Trophoblast cell (in vitro differentiated cells and primary cell): Measurements from ENCODE around the gene ATG12.

Source experiments
- DNase-seq, 2 donors: peaks; one replicate each; pipeline ENCODE4 v3.0.0-alpha.2; 2016
- H2AFZ ChIP-seq: 2 replicates; pipeline ENCODE4 v1.6.1; 2013; ENCODE audit warnings: low read length, moderate library complexity, mild to moderate bottlenecking; ENCODE audit not compliant: insufficient read depth, poor library complexity
- H2AK5ac ChIP-seq: 2 replicates; pipeline ENCODE4 v1.6.1; 2013; ENCODE audit warnings: mild to moderate bottlenecking, low read length
- H2BK120ac ChIP-seq: 2 replicates; pipeline ENCODE4 v1.6.1; 2013; ENCODE audit warnings: low read length, mild to moderate bottlenecking, moderate library complexity; ENCODE audit not compliant: insufficient read depth, poor library complexity
- H2BK12ac ChIP-seq: 2 replicates; pipeline ENCODE4 v1.6.1; 2013; ENCODE audit warnings: mild to moderate bottlenecking, low read length, moderate library complexity
- H2BK5ac ChIP-seq: 2 replicates; pipeline ENCODE4 v1.6.1; 2013; ENCODE audit warnings: low read length, low read depth, moderate library complexity, mild to moderate bottlenecking; ENCODE audit not compliant: poor library complexity
- H3K14ac ChIP-seq: 2 replicates; pipeline ENCODE4 v1.6.1; 2013; ENCODE audit warnings: mild to moderate bottlenecking, low read length
- H3K18ac ChIP-seq: 2 replicates; pipeline ENCODE4 v1.6.1; 2013; ENCODE audit warnings: mild to moderate bottlenecking, low read length
- H3K23ac ChIP-seq: 2 replicates; pipeline ENCODE4 v1.6.1; 2013; ENCODE audit warnings: low read length
- H3K27ac ChIP-seq: 2 replicates; pipeline ENCODE4 v1.5.1; 2013; ENCODE audit warnings: low read depth, mild to moderate bottlenecking, inconsistent platforms, low read length, moderate library complexity
- H3K27me3 ChIP-seq: 2 replicates; pipeline ENCODE4 v1.6.1; 2013; ENCODE audit warnings: inconsistent platforms, mild to moderate bottlenecking, low read length, moderate library complexity; ENCODE audit not compliant: insufficient read depth
- H3K36me3 ChIP-seq, 2 experiments: 1 replicate in 1 of 2; 2 replicates in 1 of 2; pipeline ENCODE4 v1.6.1; 2013; ENCODE audit warnings: low read length in 2 of 2, mild to moderate bottlenecking in 2 of 2, moderate library complexity in 1 of 2; ENCODE audit not compliant: insufficient read depth in 2 of 2, control insufficient read depth in 1 of 2
- H3K4ac ChIP-seq: 2 replicates; pipeline ENCODE4 v1.6.1; 2013; ENCODE audit warnings: low read depth, mild to moderate bottlenecking, low read length, moderate library complexity
- H3K4me1 ChIP-seq, 2 experiments: 1 replicate in 1 of 2; 2 replicates in 1 of 2; pipeline ENCODE4 v1.6.1; 2013; ENCODE audit warnings: low read length in 2 of 2, mild to moderate bottlenecking in 2 of 2, moderate library complexity in 1 of 2; ENCODE audit not compliant: insufficient read depth in 2 of 2, control insufficient read depth in 1 of 2
- H3K4me2 ChIP-seq: 2 replicates; pipeline ENCODE4 v1.6.1; 2013; ENCODE audit warnings: inconsistent platforms, mild to moderate bottlenecking, low read length, moderate library complexity
- H3K4me3 ChIP-seq: 2 replicates; pipeline ENCODE4 v1.5.1; 2013; ENCODE audit warnings: mild to moderate bottlenecking, low read depth, low read length, inconsistent platforms
- H3K79me1 ChIP-seq: one replicate; pipeline ENCODE4 v1.6.1; 2013; ENCODE audit warnings: low read length
- H3K79me2 ChIP-seq: 2 replicates; pipeline ENCODE4 v1.6.1; 2013; ENCODE audit warnings: low read length, mild to moderate bottlenecking; ENCODE audit not compliant: control insufficient read depth, insufficient read depth, poor library complexity
- H3K9ac ChIP-seq: 2 replicates; pipeline ENCODE4 v1.6.1; 2013; ENCODE audit warnings: mild to moderate bottlenecking, low read length
- H3K9me3 ChIP-seq: 2 replicates; pipeline ENCODE4 v1.6.1; 2013; ENCODE audit warnings: low read depth, mild to moderate bottlenecking, control low read depth, inconsistent platforms, low read length; ENCODE audit not compliant: insufficient read depth
- H4K12ac ChIP-seq: 2 replicates; pipeline ENCODE4 v1.6.1; 2013; ENCODE audit warnings: low read depth, mild to moderate bottlenecking, low read length, moderate library complexity
- H4K8ac ChIP-seq: 2 replicates; pipeline ENCODE4 v1.6.1; 2013; ENCODE audit warnings: low read depth, mild to moderate bottlenecking, low read length, moderate library complexity
- H4K91ac ChIP-seq: one replicate; pipeline ENCODE4 v1.6.1; 2013; ENCODE audit warnings: low read depth, mild to moderate bottlenecking, low read length, moderate library complexity
- WGBS: extraction: QIAGEN DNeasy Blood & Tissue Kit; methylation state at CpG from one replicate; pipeline ENCODE4 v1.1.7; 2013; ENCODE audit warnings: missing lambda C conversion rate; ENCODE audit not compliant: insufficient read length, insufficient coverage; ENCODE audit errors: extremely low coverage; 5-methylcytosine and 5-hydroxymethylcytosine counted together

ATG12 gene

GRCh38 chr5:115817386-115817785 is 24.0 kb downstream of the ATG12 start:
- Histone ChIP-seq H3K9ac (no peak overlapping the region), H3K79me2 (no peaks in the 10 kb centered on the region), H4K91ac (no peak overlapping the region), H3K79me1 (peaks cover 2% of the 10 kb centered on the region), H3K4me1 (peaks cover 0 to 3% of the 10 kb centered on the region in 2 experiments), H3K4me2 (no peak overlapping the region), H3K4me3 (no peak overlapping the region), H3K9me3 (no peaks in the 10 kb centered on the region), H3K18ac (no peak overlapping the region), H2AFZ (no peak overlapping the region), H2BK120ac (no peak overlapping the region), H3K27me3 (no peaks in the 10 kb centered on the region), H3K4ac (no peak overlapping the region), H4K12ac (no peak overlapping the region), H3K36me3 (no peaks in the 10 kb centered on the region), H3K27ac (no peak overlapping the region), H3K14ac (no peak overlapping the region), H4K8ac (no peak overlapping the region), H2BK12ac (no peak overlapping the region), H2BK5ac (no peak overlapping the region), H2AK5ac (no peak overlapping the region), H3K23ac (no peak overlapping the region)
- no CpG with 5 or more reads among the region's 7 CpGs for WGBS
- no peak for DNase-seq

GRCh38 chr5:115816226-115817081 is 24.9 kb downstream of the ATG12 start, which contains the start of gene CDO1:
TSS of gene CDO1 (minus strand) at chr5:115816659. CDS start at chr5:115816397, 262 bp downstream.
- WGBS = no CpG with 5 or more reads among the region's 69 CpGs
- Histone ChIP-seq H3K4me3 (peak within 1 kb of the TSS; percentile 78), H3K23ac (no peak within 1 kb of the TSS), H2AK5ac (no peak within 1 kb of the TSS), H2BK5ac (peak within 1 kb of the TSS; percentile 55), H2BK12ac (peak within 1 kb of the TSS; percentile 2), H3K14ac (peak within 1 kb of the TSS; percentile 59), H3K9ac (peak within 1 kb of the TSS; percentile 80), H3K27ac (no peak within 1 kb of the TSS), H3K4me1 (peaks cover 0 to 3% of the 10 kb centered on the region in 2 experiments), H4K12ac (no peak within 1 kb of the TSS), H3K4me2 (peak within 1 kb of the TSS; percentile 82), H2AFZ (peak within 1 kb of the TSS; percentile 52), H2BK120ac (peak within 1 kb of the TSS; percentile 69), H4K8ac (peak within 1 kb of the TSS; percentile 20), H3K4ac (no peak within 1 kb of the TSS), H3K9me3 (no peaks in the 10 kb centered on the region), H3K18ac (peak within 1 kb of the TSS; percentile 31), H3K79me2 (no peaks in the 10 kb centered on the region), H4K91ac (peak within 1 kb of the TSS; percentile 53), H3K27me3 (no peaks in the 10 kb centered on the region), H3K79me1 (peaks cover 2% of the 10 kb centered on the region), H3K36me3 (no peaks in the 10 kb centered on the region)
- peak; percentile 13 to 53 for DNase-seq

GRCh38 chr5:115815693-115816225 is 25.6 kb downstream of the ATG12 start:
- peak in 1 of 2 donors; percentile 34 for DNase-seq
- peaks cover 2% of the 10 kb centered on the region for H3K79me1 ChIP-seq
- H4K8ac ChIP-seq = peak overlapping the region; percentile 4
- H3K9me3 ChIP-seq = no peaks in the 10 kb centered on the region
- H3K27me3 ChIP-seq = no peaks in the 10 kb centered on the region
- peak overlapping the region; percentile 46 for H2AFZ ChIP-seq
- H3K9ac ChIP-seq = no peak overlapping the region
- H3K36me3 ChIP-seq = no peaks in the 10 kb centered on the region
- H3K4ac ChIP-seq = no peak overlapping the region
- H4K91ac ChIP-seq = no peak overlapping the region
- no peak overlapping the region for H3K18ac ChIP-seq
- no peaks in the 10 kb centered on the region for H3K79me2 ChIP-seq
- no peak overlapping the region for H2BK12ac ChIP-seq
- H2AK5ac ChIP-seq = no peak overlapping the region
- H3K4me2 ChIP-seq = peak overlapping the region; percentile 82
- H2BK120ac ChIP-seq = no peak overlapping the region
- no peak overlapping the region for H3K23ac ChIP-seq
- H2BK5ac ChIP-seq = no peak overlapping the region
- H4K12ac ChIP-seq = no peak overlapping the region
- H3K4me1 ChIP-seq = peaks cover 0 to 3% of the 10 kb centered on the region in 2 experiments
- peak overlapping the region; percentile 78 for H3K4me3 ChIP-seq
- no peak overlapping the region for H3K14ac ChIP-seq
- no CpG with 5 or more reads among the region's 48 CpGs for WGBS
- H3K27ac ChIP-seq = no peak overlapping the region

- no peak overlapping the region for H2BK5ac ChIP-seq
- no peak overlapping the region for H4K8ac ChIP-seq
- H2BK12ac ChIP-seq = no peak overlapping the region
- no peak overlapping the region for H3K18ac ChIP-seq
- peak overlapping the region; percentile 82 for H3K4me2 ChIP-seq
- H3K27me3 ChIP-seq = no peaks in the 10 kb centered on the region
- H4K12ac ChIP-seq = no peak overlapping the region
- peaks cover 2% of the 10 kb centered on the region for H3K79me1 ChIP-seq
- no peak overlapping the region for H2BK120ac ChIP-seq
- no peak overlapping the region for H3K27ac ChIP-seq
- H4K91ac ChIP-seq = no peak overlapping the region
- no peaks in the 10 kb centered on the region for H3K36me3 ChIP-seq
- no peak overlapping the region for H3K23ac ChIP-seq
- H3K9ac ChIP-seq = no peak overlapping the region
- H3K4me1 ChIP-seq = peaks cover 0 to 3% of the 10 kb centered on the region in 2 experiments
- H2AFZ ChIP-seq = peak overlapping the region; percentile 46
- H3K4me3 ChIP-seq = peak overlapping the region; percentile 78
- H3K14ac ChIP-seq = no peak overlapping the region
- H3K9me3 ChIP-seq = no peaks in the 10 kb centered on the region
- H3K4ac ChIP-seq = no peak overlapping the region
- H2AK5ac ChIP-seq = no peak overlapping the region
- WGBS = 100% methylated on average over 1 of the region's 21 CpGs
- peak in 1 of 2 donors; percentile 39 for DNase-seq
- H3K79me2 ChIP-seq = no peaks in the 10 kb centered on the region
These were observed 26.2 kb downstream of the ATG12 start for GRCh38 chr5:115815006-115815692.
